HepG2 (cell line): ENCODE results near the gene CPNE4. TPM values are rescaled to one million over a fixed set of nuclear protein-coding genes. Genes with fewer than 3 reads are reported as not detected.

ENCODE experiments used
- ATAC-seq: fragments of 200-7000 bp; cut with Tn5 transposase; 3 replicates; pipeline ENCODE4 v1.9.1; 2020; ENCODE audit warnings: mild to moderate bottlenecking, moderate library complexity
- BruUV-seq: library from RNA; stranded (reverse); fragments of 400-500 nt; replicated peaks from 2 replicates; lab custom pipeline; 2021; lab: Mats Ljungman, UMichigan
- CTCF ChIA-PET: fragments of 300-600 bp; formaldehyde crosslinking; extraction: SDS; loops from one replicate; lab custom pipeline; 2021; ENCODE audit warnings: low total read pairs, inconsistent platforms, low intra/inter-chr PET ratio; lab: Yijun Ruan, JAX
- POLR2A ChIA-PET: fragments of 350-600 bp; sonication (Branson Sonifier 250); formaldehyde crosslinking; loops from one replicate; lab custom pipeline; 2020; ENCODE audit warnings: antibody characterized with exemption, inconsistent platforms; lab: Yijun Ruan, JAX
- DNase-seq: peaks from one replicate; pipeline ENCODE4 v3.0.0-alpha.2; 2015; ENCODE audit warnings: low spot score
- FAIRE-seq: peaks from 3 replicates; lab custom pipeline; 2011; peaks lifted over from hg19 to GRCh38; lab: Jason Lieb, UNC
- H2AFZ ChIP-seq: one replicate; pipeline ENCODE4 v1.6.1; 2011; ENCODE audit warnings: low read length, inconsistent platforms
- H3K27ac ChIP-seq: fragments of 300-600 bp; 3 replicates; pipeline ENCODE4 v1.8.0; 2011; ENCODE audit warnings: mixed run types, mild to moderate bottlenecking, mixed read lengths, low read length, inconsistent platforms; ENCODE audit not compliant: insufficient read depth; ENCODE audit errors: extremely low read length
- H3K27me3 ChIP-seq, 2 experiments: fragments of 200-600 bp in 1 of 2; 2 replicates in 1 of 2; 3 replicates in 1 of 2; pipeline versions ENCODE4 v1.6.0 to v1.8.0; 2011; ENCODE audit warnings: low read length in 2 of 2, mild to moderate bottlenecking in 2 of 2, moderate library complexity in 2 of 2, inconsistent platforms in 1 of 2; ENCODE audit not compliant: insufficient read depth in 2 of 2, control insufficient read depth in 1 of 2
- H3K36me3 ChIP-seq, 2 experiments: fragments of 200-600 bp in 1 of 2; replicated peaks in 1 of 2; 2 replicates in 1 of 2; 3 replicates in 1 of 2; pipeline versions ENCODE4 v1.5.1 to v1.8.0; 2011; ENCODE audit warnings: low read length in 2 of 2, inconsistent platforms in 1 of 2; ENCODE audit not compliant: insufficient read depth in 2 of 2, control insufficient read depth in 1 of 2
- H3K4me1 ChIP-seq: 2 replicates; pipeline ENCODE4 v1.5.1; 2012; ENCODE audit warnings: low read length, inconsistent platforms; ENCODE audit not compliant: insufficient read depth
- H3K4me2 ChIP-seq: 2 replicates; pipeline ENCODE4 v1.6.0; 2011; ENCODE audit warnings: low read depth, low read length, inconsistent platforms
- H3K4me3 ChIP-seq, 3 experiments: fragments of 200-600 bp in 1 of 3; sonication (generic), shearing (Covaris generic) in 1 of 3; replicated peaks in 1 of 3; 2 replicates each; pipeline ENCODE4 v1.5.1; 2011 to 2016; ENCODE audit warnings: low read length in 3 of 3, inconsistent platforms in 2 of 3, low read depth in 2 of 3, mild to moderate bottlenecking in 2 of 3, control low read depth in 1 of 3, mixed read lengths in 1 of 3; ENCODE audit not compliant: insufficient read depth in 1 of 3
- H3K79me2 ChIP-seq: one replicate; pipeline ENCODE4 v1.6.1; 2011; ENCODE audit warnings: low read length, inconsistent platforms; ENCODE audit not compliant: insufficient read depth
- H3K9ac ChIP-seq: 2 replicates; pipeline ENCODE4 v1.6.0; 2011; ENCODE audit warnings: mild to moderate bottlenecking, low read depth, low read length, inconsistent platforms; ENCODE audit not compliant: insufficient read depth
- H3K9me3 ChIP-seq: 2 replicates; pipeline ENCODE4 v1.5.1; 2012; ENCODE audit warnings: mild to moderate bottlenecking, low read length
- H4K20me1 ChIP-seq: 2 replicates; pipeline ENCODE4 v1.6.0; 2011; ENCODE audit warnings: inconsistent platforms, mild to moderate bottlenecking, low read length, moderate library complexity; ENCODE audit not compliant: insufficient read depth
- HMGXB3 ChIP-seq: sonication (generic); formaldehyde crosslinking; IDR thresholded peaks from 2 replicates; pipeline ENCODE4 v1.4.0; 2020; ENCODE audit warnings: missing genetic modification reagents, borderline replicate concordance
- MYC ChIP-seq: sonication (generic); formaldehyde crosslinking; IDR thresholded peaks from 2 replicates; pipeline ENCODE4 v1.9.0; 2021; ENCODE audit warnings: missing genetic modification reagents, borderline replicate concordance
- ZBTB46 ChIP-seq: sonication (generic); formaldehyde crosslinking; IDR thresholded peaks from 2 replicates; pipeline ENCODE4 v1.4.0; 2020; ENCODE audit warnings: mild to moderate bottlenecking, missing genetic modification reagents, borderline replicate concordance
- ZNF703 ChIP-seq: sonication (generic); formaldehyde crosslinking; IDR thresholded peaks from 2 replicates; pipeline ENCODE4 v1.5.1; 2020; ENCODE audit warnings: missing genetic modification reagents, mild to moderate bottlenecking, moderate library complexity, borderline replicate concordance
- ZNF83 ChIP-seq: sonication (generic); formaldehyde crosslinking; IDR thresholded peaks from 2 replicates; pipeline ENCODE4 v1.4.0; 2020; ENCODE audit warnings: missing genetic modification reagents, mild to moderate bottlenecking, borderline replicate concordance
- ZSCAN30 ChIP-seq: sonication (generic); formaldehyde crosslinking; IDR thresholded peaks from 2 replicates; pipeline ENCODE4 v1.5.0; 2020; ENCODE audit warnings: mild to moderate bottlenecking, missing genetic modification reagents
- WGBS: methylation state at CpG from one replicate; pipeline ENCODE4 v1.1.6; 2017; ENCODE audit warnings: low lambda C conversion rate; 5-methylcytosine and 5-hydroxymethylcytosine counted together
- in situ Hi-C: cut with HindIII; loops from 2 replicates; pipeline ENCODE4 v1.10.0; 2017; ENCODE audit warnings: low pct_unique_long_range_greater_than_20kb; ENCODE audit not compliant: extremely low pct_ligation_motif_present
- intact Hi-C: fragments of 100-400 bp; cut with micrococcal nuclease; formaldehyde crosslinking; loops from one replicate; pipeline ENCODE4 v1.10.0; 2022; ENCODE audit not compliant: unreplicated experiment
- polyA plus RNA-seq, 8 experiments: library from polyadenylated mRNA; depleted of rRNA in 3 of 8; stranded (reverse) in 7 of 8; unstranded in 1 of 8; fragments of >200 nt; fragmentation: Illumina TruSeq in 4 of 8; extraction: Trizol in 4 of 8; gene quantifications; 2 replicates each; pipeline versions ENCODE4 v1.2.1 to v1.2.3, GENCODE V29; 2011 to 2016; ENCODE audit warnings: low read depth in 4 of 8, missing spikeins in 1 of 8, mixed read lengths in 1 of 8; ENCODE audit not compliant: insufficient read depth in 1 of 8
- total RNA-seq, 5 experiments: library from RNA; depleted of rRNA; stranded (reverse); fragments of >200 nt; fragmentation: Illumina TruSeq; extraction: Trizol; gene quantifications; 2 replicates each; pipeline ENCODE4 v1.2.3, GENCODE V29; 2016; ENCODE audit warnings: low read depth in 1 of 5

Gene CPNE4
- total and polyA plus RNA-seq, 2 of the 13 experiments (the other 11 are each of a cell fraction or from before 2014, with no cell fraction given): not detected

GRCh38 chr3:131756405-131756804, 278.4 kb downstream of the CPNE4 start:
- Histone ChIP-seq H3K4me1 (no peaks in the 10 kb centered on the region), H3K9ac (no peak overlapping the region), H3K27me3 (no peaks in the 10 kb centered on the region), H2AFZ (no peak overlapping the region), H3K36me3 (no peaks in the 10 kb centered on the region), H3K27ac (no peak overlapping the region), H4K20me1 (no peaks in the 10 kb centered on the region), H3K4me3 (no peak overlapping the region), H3K79me2 (no peaks in the 10 kb centered on the region), H3K9me3 (no peaks in the 10 kb centered on the region), H3K4me2 (no peak overlapping the region)
- no TSS peak for BruUV-seq
- ATAC-seq: no peak
- no peak for TF ChIP-seq ZBTB46 (CRISPR knock-in tag)
- no peak for TF ChIP-seq MYC (CRISPR knock-in tag)
- no peak for TF ChIP-seq ZNF83 (CRISPR knock-in tag)
- no peak for TF ChIP-seq HMGXB3 (CRISPR knock-in tag)
- TF ChIP-seq ZNF703 (CRISPR knock-in tag): no peak
- TF ChIP-seq ZSCAN30 (CRISPR knock-in tag): no peak
- WGBS: 0% methylated on average over 2 of the region's 2 CpGs
- POLR2A ChIA-PET: no interaction called here
- in situ Hi-C loops (no loop called here), intact Hi-C loops (no loop called here)
- CTCF ChIA-PET: no interaction called here
- FAIRE-seq: no peak
- DNase-seq: no peak
